Measurements from ENCODE around the gene PCDHA1. TPM values are rescaled to one million over a fixed set of nuclear protein-coding genes. Genes with fewer than 3 reads are reported as not detected.

The PCDHA1 gene
- total and polyA plus RNA-seq, 2 donors (not counting 3 experiments of a cell fraction or from before 2014, with no cell fraction given): 0.04 TPM; not detected in 1

DNA sequence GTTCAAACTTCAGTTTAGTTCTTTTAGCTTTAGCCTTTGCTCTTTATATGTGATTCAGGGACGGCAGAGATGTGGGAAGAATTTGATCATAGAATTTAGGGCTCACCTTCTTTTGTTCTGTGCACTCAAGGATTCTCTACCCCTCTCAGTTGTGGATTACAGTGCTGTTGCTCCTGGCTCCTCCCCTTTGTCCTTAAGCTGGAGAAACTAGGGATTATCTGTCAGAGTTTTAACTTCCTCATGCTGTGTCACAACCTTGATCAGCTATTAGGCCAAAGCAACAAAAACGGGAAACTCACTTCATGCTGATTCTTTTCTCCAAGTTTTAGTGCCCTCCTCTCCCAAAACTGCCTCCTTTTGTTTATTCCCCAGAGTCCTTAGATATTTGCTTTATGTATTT is 167.3 kb downstream of the PCDHA1 start:
- dilution Hi-C loops (cut with MboI; ENCODE audit: extremely low pct_ligation_motif_present, low sequenced_read_pairs): no loop called here
- Histone ChIP-seq H3K4me1 (ENCODE audit: control insufficient read depth, extremely low read depth, insufficient read depth, low read length) (no peaks in the 10 kb centered on the region), H3K9me1 (replicated peaks; ENCODE audit: control insufficient read depth, extremely low read depth, insufficient read depth, low read length) (no peaks in the 10 kb centered on the region), H3K9me3 (replicated peaks; ENCODE audit: control insufficient read depth, insufficient read depth, low read length) (no peaks in the 10 kb centered on the region), H3K4me3 (replicated peaks in 1 of 3; ENCODE audit: insufficient read depth in 1 of 3, low read depth in 1 of 3, low read length in 3 of 3) (no peak overlapping the region), H3K27me3 (ENCODE audit: control insufficient read depth in 2 of 2, insufficient read depth in 2 of 2, low read length in 2 of 2) (no peaks in the 10 kb centered on the region), H3K27ac (ENCODE audit: insufficient read depth, low read depth, low read length) (no peak overlapping the region), H2AFZ (ENCODE audit: low read depth, low read length) (no peak overlapping the region), H3K9ac (replicated peaks; ENCODE audit: extremely low read depth, insufficient read depth, low read length) (no peak overlapping the region), H3K36me3 (ENCODE audit: control insufficient read depth in 2 of 2, extremely low read depth in 1 of 2, insufficient read depth in 2 of 2, low read length in 2 of 2) (no peaks in the 10 kb centered on the region), H3K79me2 (ENCODE audit: control insufficient read depth, insufficient read depth, low read length) (no peaks in the 10 kb centered on the region), H3K4me2 (ENCODE audit: insufficient read depth, low read length) (no peak overlapping the region), H4K20me1 (replicated peaks; ENCODE audit: control insufficient read depth, extremely low read depth, insufficient read depth, low read length) (no peaks in the 10 kb centered on the region)
- TF ChIP-seq EZH2 (IDR thresholded peaks at IDR 0.05; ENCODE audit: borderline replicate concordance, low read depth, low read length, severe bottlenecking) (no peak), POLR2A (IDR thresholded peaks at IDR 0.05; ENCODE audit: low read depth, low read length) (no peak), JUN (IDR thresholded peaks at IDR 0.05; ENCODE audit: borderline replicate concordance, insufficient read depth, insufficient read length, low read depth) (no peak), POLR2AphosphoS5 (IDR thresholded peaks at IDR 0.05; ENCODE audit: insufficient read depth, low read depth, low read length) (no peak), MYC (IDR thresholded peaks at IDR 0.05; ENCODE audit: low read depth, low read length) (no peak), GATA2 (IDR thresholded peaks at IDR 0.05; ENCODE audit: insufficient read depth, insufficient read length, low read depth, low read length) (no peak), FOS (IDR thresholded peaks at IDR 0.05; ENCODE audit: borderline replicate concordance, insufficient read depth, low read length) (no peak)
- TF ChIP-seq, protein P1, sequence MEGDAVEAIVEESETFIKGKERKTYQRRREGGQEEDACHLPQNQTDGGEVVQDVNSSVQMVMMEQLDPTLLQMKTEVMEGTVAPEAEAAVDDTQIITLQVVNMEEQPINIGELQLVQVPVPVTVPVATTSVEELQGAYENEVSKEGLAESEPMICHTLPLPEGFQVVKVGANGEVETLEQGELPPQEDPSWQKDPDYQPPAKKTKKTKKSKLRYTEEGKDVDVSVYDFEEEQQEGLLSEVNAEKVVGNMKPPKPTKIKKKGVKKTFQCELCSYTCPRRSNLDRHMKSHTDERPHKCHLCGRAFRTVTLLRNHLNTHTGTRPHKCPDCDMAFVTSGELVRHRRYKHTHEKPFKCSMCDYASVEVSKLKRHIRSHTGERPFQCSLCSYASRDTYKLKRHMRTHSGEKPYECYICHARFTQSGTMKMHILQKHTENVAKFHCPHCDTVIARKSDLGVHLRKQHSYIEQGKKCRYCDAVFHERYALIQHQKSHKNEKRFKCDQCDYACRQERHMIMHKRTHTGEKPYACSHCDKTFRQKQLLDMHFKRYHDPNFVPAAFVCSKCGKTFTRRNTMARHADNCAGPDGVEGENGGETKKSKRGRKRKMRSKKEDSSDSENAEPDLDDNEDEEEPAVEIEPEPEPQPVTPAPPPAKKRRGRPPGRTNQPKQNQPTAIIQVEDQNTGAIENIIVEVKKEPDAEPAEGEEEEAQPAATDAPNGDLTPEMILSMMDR (IDR thresholded peaks at IDR 0.05; ENCODE audit: extremely low read depth in 1 of 2, insufficient read depth in 1 of 2, low read depth in 1 of 2, low read length in 2 of 2): no peak
- TF ChIP-seq, protein P2, sequence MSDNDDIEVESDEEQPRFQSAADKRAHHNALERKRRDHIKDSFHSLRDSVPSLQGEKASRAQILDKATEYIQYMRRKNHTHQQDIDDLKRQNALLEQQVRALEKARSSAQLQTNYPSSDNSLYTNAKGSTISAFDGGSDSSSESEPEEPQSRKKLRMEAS (IDR thresholded peaks at IDR 0.05; ENCODE audit: insufficient read depth, insufficient read length): no peak
- POLR2A ChIA-PET: no interaction called here
- CTCF ChIA-PET: no interaction called here
- BruUV-seq (replicated peaks): no TSS peak
- no peak for DNase-seq (ENCODE audit: low read depth, low spot score)
- intact Hi-C loops (cut with micrococcal nuclease): no loop called here
- no peak for FAIRE-seq
